H9 (cell line): Measurements from ENCODE around the gene CSF1R. TPM values are rescaled to one million over a fixed set of nuclear protein-coding genes. Genes with fewer than 3 reads are reported as not detected.

Source experiments
- DNase-seq: peaks from one replicate; pipeline ENCODE4 v3.0.0-alpha.2; 2017
- H2AFZ ChIP-seq: one replicate; pipeline ENCODE4 v1.6.1; 2013; ENCODE audit warnings: mild to moderate bottlenecking, low read length, control low read depth, moderate library complexity
- H2AK5ac ChIP-seq: 2 replicates; pipeline ENCODE4 v1.6.1; 2013; ENCODE audit warnings: low read length, control low read depth, mixed read lengths; ENCODE audit not compliant: insufficient read length
- H2BK120ac ChIP-seq: one replicate; pipeline ENCODE4 v1.6.1; 2013; ENCODE audit warnings: low read depth, mild to moderate bottlenecking, low read length, control low read depth, inconsistent platforms; ENCODE audit not compliant: poor library complexity, severe bottlenecking
- H2BK12ac ChIP-seq: 2 replicates; pipeline ENCODE4 v1.6.1; 2013; ENCODE audit warnings: low read length, control low read depth, mixed read lengths, low read depth; ENCODE audit not compliant: insufficient read length
- H2BK15ac ChIP-seq: 2 replicates; pipeline ENCODE4 v1.6.1; 2013; ENCODE audit warnings: low read depth, low read length, control low read depth
- H2BK20ac ChIP-seq: one replicate; pipeline ENCODE4 v1.6.1; 2013; ENCODE audit warnings: low read depth, mild to moderate bottlenecking, low read length, control low read depth, inconsistent platforms; ENCODE audit not compliant: poor library complexity, severe bottlenecking
- H2BK5ac ChIP-seq: 2 replicates; pipeline ENCODE4 v1.6.1; 2013; ENCODE audit warnings: low read length, control low read depth, mixed read lengths; ENCODE audit not compliant: insufficient read length
- H3K14ac ChIP-seq: 2 replicates; pipeline ENCODE4 v1.6.1; 2013; ENCODE audit warnings: low read length, control low read depth; ENCODE audit not compliant: insufficient read depth
- H3K18ac ChIP-seq: 2 replicates; pipeline ENCODE4 v1.6.1; 2013; ENCODE audit warnings: low read depth, mild to moderate bottlenecking, mixed read lengths, low read length, control low read depth; ENCODE audit not compliant: insufficient read length
- H3K23ac ChIP-seq: 2 replicates; pipeline ENCODE4 v1.6.1; 2013; ENCODE audit warnings: low read length, control low read depth, mixed read lengths, low read depth; ENCODE audit not compliant: insufficient read length
- H3K23me2 ChIP-seq: 2 replicates; pipeline ENCODE4 v1.6.1; 2013; ENCODE audit warnings: low read depth, mild to moderate bottlenecking, mixed read lengths, low read length, control low read depth; ENCODE audit not compliant: insufficient read length, poor library complexity, severe bottlenecking
- H3K27ac ChIP-seq: 2 replicates; pipeline ENCODE4 v1.5.1; 2013; ENCODE audit warnings: low read length, control low read depth, mixed read lengths, low read depth; ENCODE audit not compliant: insufficient read length
- H3K27me3 ChIP-seq: 2 replicates; pipeline ENCODE4 v1.6.1; 2013; ENCODE audit warnings: low read length, control low read depth, inconsistent platforms; ENCODE audit not compliant: insufficient read depth
- H3K4ac ChIP-seq: 2 replicates; pipeline ENCODE4 v1.6.1; 2013; ENCODE audit warnings: low read depth, mild to moderate bottlenecking, control low read depth, inconsistent platforms, low read length, moderate library complexity
- H3K4me1 ChIP-seq: 2 replicates; pipeline ENCODE4 v1.6.1; 2013; ENCODE audit warnings: low read length, control low read depth, inconsistent platforms; ENCODE audit not compliant: insufficient read depth
- H3K4me2 ChIP-seq: 2 replicates; pipeline ENCODE4 v1.6.1; 2013; ENCODE audit warnings: low read length, control low read depth, mixed read lengths; ENCODE audit not compliant: insufficient read length, insufficient read depth
- H3K56ac ChIP-seq: 2 replicates; pipeline ENCODE4 v1.6.1; 2013; ENCODE audit warnings: low read depth, mild to moderate bottlenecking, mixed read lengths, low read length, control low read depth; ENCODE audit not compliant: insufficient read length
- H3K79me1 ChIP-seq: 2 replicates; pipeline ENCODE4 v1.6.1; 2013; ENCODE audit warnings: low read depth, mild to moderate bottlenecking, moderate library complexity, low read length, control low read depth, inconsistent platforms; ENCODE audit not compliant: insufficient read depth, poor library complexity, severe bottlenecking
- H3K79me2 ChIP-seq: 2 replicates; pipeline ENCODE4 v1.6.1; 2013; ENCODE audit warnings: low read length, control low read depth, inconsistent platforms; ENCODE audit not compliant: insufficient read depth
- H3K9ac ChIP-seq: 2 replicates; pipeline ENCODE4 v1.6.1; 2013; ENCODE audit warnings: low read length, control low read depth, mixed read lengths; ENCODE audit not compliant: insufficient read length; ENCODE audit errors: extremely low read depth
- H3K9me3 ChIP-seq: one replicate; pipeline ENCODE4 v1.6.1; 2013; ENCODE audit warnings: low read depth, low read length, inconsistent platforms; ENCODE audit not compliant: control insufficient read depth
- H3T11ph ChIP-seq: one replicate; pipeline ENCODE4 v1.6.1; 2013; ENCODE audit warnings: mild to moderate bottlenecking, low read length, control low read depth, inconsistent platforms
- H4K20me1 ChIP-seq: one replicate; pipeline ENCODE4 v1.6.1; 2013; ENCODE audit not compliant: control insufficient read depth, insufficient read length, insufficient read depth
- H4K5ac ChIP-seq: 2 replicates; pipeline ENCODE4 v1.6.1; 2013; ENCODE audit warnings: low read depth, mild to moderate bottlenecking, mixed read lengths, low read length, control low read depth; ENCODE audit not compliant: insufficient read length
- H4K8ac ChIP-seq: replicated peaks from 2 replicates; pipeline ENCODE4 v1.6.1; 2013; ENCODE audit warnings: low read length, control low read depth, mixed read lengths, low read depth; ENCODE audit not compliant: insufficient read length
- H4K91ac ChIP-seq: 2 replicates; pipeline ENCODE4 v1.6.1; 2013; ENCODE audit warnings: low read depth, mild to moderate bottlenecking, moderate library complexity, mixed read lengths, low read length, control low read depth; ENCODE audit not compliant: insufficient read length
- H3K27ac Mint-ChIP-seq, 3 experiments: 2 replicates in 2 of 3; 3 replicates in 1 of 3; pipeline ENCODE4 v1.8.0; 2020 to 2021; ENCODE audit warnings: mixed read lengths in 3 of 3, mild to moderate bottlenecking in 1 of 3, moderate library complexity in 1 of 3
- H3K27me3 Mint-ChIP-seq: 2 replicates; pipeline ENCODE4 v1.8.0; 2021; ENCODE audit warnings: low read depth, mild to moderate bottlenecking, moderate library complexity, mixed read lengths
- H3K36me3 Mint-ChIP-seq, 3 experiments: 2 replicates in 2 of 3; 3 replicates in 1 of 3; pipeline ENCODE4 v1.8.0; 2020 to 2021; ENCODE audit warnings: low read depth in 3 of 3, mixed read lengths in 3 of 3; ENCODE audit not compliant: insufficient read depth in 1 of 3
- H3K4me1 Mint-ChIP-seq, 2 experiments: 2 replicates each; pipeline ENCODE4 v1.8.0; 2020; ENCODE audit warnings: mixed read lengths in 2 of 2
- H3K4me3 Mint-ChIP-seq, 2 experiments: 2 replicates in 1 of 2; 3 replicates in 1 of 2; pipeline ENCODE4 v1.8.0; 2020 to 2021; ENCODE audit warnings: mild to moderate bottlenecking in 2 of 2, mixed read lengths in 2 of 2, moderate library complexity in 1 of 2
- H3K9me3 Mint-ChIP-seq, 2 experiments: 2 replicates in 1 of 2; 3 replicates in 1 of 2; pipeline ENCODE4 v1.8.0; 2020; ENCODE audit warnings: mild to moderate bottlenecking in 2 of 2, mixed read lengths in 2 of 2, moderate library complexity in 1 of 2
- whole genome bisulfite sequencing: extraction: QIAGEN DNeasy Blood & Tissue Kit; methylation state at CpG from one replicate; pipeline ENCODE4 v1.1.7; 2013; ENCODE audit warnings: missing lambda C conversion rate, low lambda C conversion rate, mixed read lengths; ENCODE audit not compliant: insufficient read length; ENCODE audit errors: extremely low coverage; 5-methylcytosine and 5-hydroxymethylcytosine counted together
- total RNA-seq: library from RNA; stranded (reverse); gene quantifications from 2 replicates; pipeline ENCODE4 v1.2.1, GENCODE V29; 2021
- TF ChIP-seq, protein P1 (sequence below): fragments of 200-600 bp; sonication (generic); conservative IDR thresholded peaks from 3 replicates; pipeline ENCODE4 v1.8.0; 2021; ENCODE audit warnings: antibody characterized with exemption, mild to moderate bottlenecking

Gene CSF1R
- total RNA-seq, 1 experiment from 2014 or later, result 0.13 TPM

DNA sequence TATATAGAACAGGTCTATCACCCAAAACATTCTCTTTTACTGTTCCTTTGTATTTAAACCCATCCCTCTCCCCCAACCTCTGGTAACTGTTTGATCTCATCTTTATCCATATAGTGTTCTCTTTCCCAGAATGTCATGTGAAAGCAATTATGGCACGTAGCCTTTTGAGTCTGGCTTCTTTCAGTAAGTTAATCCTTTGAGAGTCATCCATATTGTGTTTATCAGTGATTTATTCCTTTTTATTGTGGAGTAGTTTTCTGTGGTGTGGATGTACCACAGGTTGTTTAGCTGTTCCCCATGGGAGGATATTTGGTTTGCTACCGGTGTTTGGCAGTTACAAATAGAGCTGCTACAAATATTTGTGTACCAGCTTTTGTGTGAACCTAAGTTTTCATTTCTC is 47.8 kb downstream of the CSF1R start:
- Histone ChIP-seq H3K27ac (no peak overlapping the region), H2AFZ (no peak overlapping the region), H3T11ph (no peak overlapping the region), H3K14ac (no peak overlapping the region), H2BK120ac (no peak overlapping the region), H3K9me3 (no peaks in the 10 kb centered on the region), H4K20me1 (no peaks in the 10 kb centered on the region), H3K4me1 (no peaks in the 10 kb centered on the region), H4K5ac (no peak overlapping the region), H3K23me2 (no peaks in the 10 kb centered on the region), H3K79me2 (no peaks in the 10 kb centered on the region), H2AK5ac (no peak overlapping the region), H2BK15ac (no peak overlapping the region), H3K23ac (no peak overlapping the region), H2BK5ac (no peak overlapping the region), H4K91ac (no peak overlapping the region), H3K4me2 (no peak overlapping the region), H3K4ac (no peak overlapping the region), H4K8ac (no peak overlapping the region), H3K27me3 (no peaks in the 10 kb centered on the region), H2BK12ac (no peak overlapping the region), H3K18ac (no peak overlapping the region), H3K56ac (no peak overlapping the region), H3K79me1 (no peaks in the 10 kb centered on the region), H2BK20ac (no peak overlapping the region), H3K9ac (no peak overlapping the region)
- DNase-seq, result no peak
- TF ChIP-seq, protein P1, sequence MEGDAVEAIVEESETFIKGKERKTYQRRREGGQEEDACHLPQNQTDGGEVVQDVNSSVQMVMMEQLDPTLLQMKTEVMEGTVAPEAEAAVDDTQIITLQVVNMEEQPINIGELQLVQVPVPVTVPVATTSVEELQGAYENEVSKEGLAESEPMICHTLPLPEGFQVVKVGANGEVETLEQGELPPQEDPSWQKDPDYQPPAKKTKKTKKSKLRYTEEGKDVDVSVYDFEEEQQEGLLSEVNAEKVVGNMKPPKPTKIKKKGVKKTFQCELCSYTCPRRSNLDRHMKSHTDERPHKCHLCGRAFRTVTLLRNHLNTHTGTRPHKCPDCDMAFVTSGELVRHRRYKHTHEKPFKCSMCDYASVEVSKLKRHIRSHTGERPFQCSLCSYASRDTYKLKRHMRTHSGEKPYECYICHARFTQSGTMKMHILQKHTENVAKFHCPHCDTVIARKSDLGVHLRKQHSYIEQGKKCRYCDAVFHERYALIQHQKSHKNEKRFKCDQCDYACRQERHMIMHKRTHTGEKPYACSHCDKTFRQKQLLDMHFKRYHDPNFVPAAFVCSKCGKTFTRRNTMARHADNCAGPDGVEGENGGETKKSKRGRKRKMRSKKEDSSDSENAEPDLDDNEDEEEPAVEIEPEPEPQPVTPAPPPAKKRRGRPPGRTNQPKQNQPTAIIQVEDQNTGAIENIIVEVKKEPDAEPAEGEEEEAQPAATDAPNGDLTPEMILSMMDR, result no peak
- no CpG with 5 or more reads among the region's 2 CpGs for WGBS
- Mint-ChIP-seq H3K9me3 (no peaks in the 10 kb centered on the region), H3K4me1 (peaks cover 0 to under 1% of the 10 kb centered on the region in 2 experiments; a peak in 2 of 4 replicates), H3K4me3 (no peak overlapping the region), H3K36me3 (peaks cover 13 to 83% (median 79%) of the 10 kb centered on the region in 3 experiments; a peak in 6 of 7 replicates), H3K27me3 (no peaks in the 10 kb centered on the region), H3K27ac (no peak overlapping the region)
